MM.1S (cell line): ENCODE data around the gene NFATC3.

Experiments
- EZH2 ChIP-seq: fragments of 300-600 bp; sonication (generic); optimal IDR thresholded peaks from 2 replicates; pipeline ENCODE3; 2017; ENCODE audit warnings: low read depth, mild to moderate bottlenecking, antibody characterized with exemption, low read length, mixed read lengths
- EZH2phosphoT487 ChIP-seq: fragments of 300-600 bp; sonication (generic); IDR thresholded peaks from 2 replicates; pipeline ENCODE4 v1.6.1; 2018; ENCODE audit warnings: antibody characterized with exemption, low read length
- TF ChIP-seq, protein P1 (sequence below): fragments of 300-600 bp; sonication (generic); IDR thresholded peaks from 2 replicates; pipeline ENCODE4 v1.5.1; 2016; ENCODE audit warnings: antibody characterized with exemption, low read length, mixed read lengths

- TF ChIP-seq, protein P1, sequence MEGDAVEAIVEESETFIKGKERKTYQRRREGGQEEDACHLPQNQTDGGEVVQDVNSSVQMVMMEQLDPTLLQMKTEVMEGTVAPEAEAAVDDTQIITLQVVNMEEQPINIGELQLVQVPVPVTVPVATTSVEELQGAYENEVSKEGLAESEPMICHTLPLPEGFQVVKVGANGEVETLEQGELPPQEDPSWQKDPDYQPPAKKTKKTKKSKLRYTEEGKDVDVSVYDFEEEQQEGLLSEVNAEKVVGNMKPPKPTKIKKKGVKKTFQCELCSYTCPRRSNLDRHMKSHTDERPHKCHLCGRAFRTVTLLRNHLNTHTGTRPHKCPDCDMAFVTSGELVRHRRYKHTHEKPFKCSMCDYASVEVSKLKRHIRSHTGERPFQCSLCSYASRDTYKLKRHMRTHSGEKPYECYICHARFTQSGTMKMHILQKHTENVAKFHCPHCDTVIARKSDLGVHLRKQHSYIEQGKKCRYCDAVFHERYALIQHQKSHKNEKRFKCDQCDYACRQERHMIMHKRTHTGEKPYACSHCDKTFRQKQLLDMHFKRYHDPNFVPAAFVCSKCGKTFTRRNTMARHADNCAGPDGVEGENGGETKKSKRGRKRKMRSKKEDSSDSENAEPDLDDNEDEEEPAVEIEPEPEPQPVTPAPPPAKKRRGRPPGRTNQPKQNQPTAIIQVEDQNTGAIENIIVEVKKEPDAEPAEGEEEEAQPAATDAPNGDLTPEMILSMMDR: no peak
- TF ChIP-seq EZH2 (no peak), EZH2phosphoT487 (no peak)
These were observed 130.1 kb downstream of the NFATC3 start for GRCh38 chr16:68215302-68215701.
